ENCODE measurements around the gene RASSF1. TPM values are rescaled to one million over a fixed set of nuclear protein-coding genes. Genes with fewer than 3 reads are reported as not detected.

The RASSF1 gene
- total and polyA plus RNA-seq, 2 of the 13 experiments (the other 11 are each of a cell fraction or from before 2014, with no cell fraction given) = 10.2 to 27.5 TPM

- TF ChIP-seq EP300 (IDR thresholded peaks at IDR 0.05; ENCODE audit: low read depth in 2 of 2, low read length in 2 of 2) = peak in 1 of 2 experiments; percentile 64; a peak in 1 of 4 replicates
- no peak for TF ChIP-seq EP300 (CRISPR knock-in tag; IDR thresholded peaks at IDR 0.05; ENCODE audit: borderline replicate concordance)
- TF ChIP-seq CREB1 (IDR thresholded peaks at IDR 0.05) = no peak
- TF ChIP-seq CREB1 (CRISPR knock-in tag; IDR thresholded peaks at IDR 0.05) = peak; percentile 56; the same call in 1 of the 2 replicates
- TF ChIP-seq ZNF800 (CRISPR knock-in tag; IDR thresholded peaks at IDR 0.05) = 0 out of 2 replicates have a peak, but pooled peaks have one; percentile 10
- 0 out of 2 replicates have a peak, but pooled peaks have one; percentile 10 for TF ChIP-seq SIX1 (CRISPR knock-in tag; IDR thresholded peaks at IDR 0.05; ENCODE audit: borderline replicate concordance)
- TF ChIP-seq SYNCRIP (IDR thresholded peaks at IDR 0.05; ENCODE audit: insufficient read depth, low read depth, low read length) = no peak
- no peak for TF ChIP-seq KDM1A (CRISPR knock-in tag; IDR thresholded peaks at IDR 0.05)
- TF ChIP-seq ZNF460 (CRISPR knock-in tag; IDR thresholded peaks at IDR 0.05; ENCODE audit: borderline replicate concordance) = no peak; the same call in 1 of the 2 replicates
- TF ChIP-seq ZSCAN20 (CRISPR knock-in tag; IDR thresholded peaks at IDR 0.05; ENCODE audit: borderline replicate concordance) = peak; percentile 52; the same call in 1 of the 2 replicates
- TF ChIP-seq TFAP4 (IDR thresholded peaks at IDR 0.05; ENCODE audit: borderline replicate concordance, low read depth) = 0 out of 2 replicates have a peak, but pooled peaks have one; percentile 15
- TF ChIP-seq FUBP1 (CRISPR knock-in tag; IDR thresholded peaks at IDR 0.05; ENCODE audit: borderline replicate concordance) = no peak
- no peak for TF ChIP-seq ZNF720 (CRISPR knock-in tag; IDR thresholded peaks at IDR 0.05)
- TF ChIP-seq MXD1 (CRISPR knock-in tag; IDR thresholded peaks at IDR 0.05) = 0 out of 2 replicates have a peak, but pooled peaks have one; percentile 8
- TF ChIP-seq HNRNPK (IDR thresholded peaks at IDR 0.05; ENCODE audit: low read depth, low read length, poor library complexity, severe bottlenecking) = peak; percentile 42
- no peak for TF ChIP-seq SP1 (IDR thresholded peaks at IDR 0.05)
- peak; percentile 83; the same call in 1 of the 2 replicates for TF ChIP-seq SP1 (CRISPR knock-in tag; IDR thresholded peaks at IDR 0.05)
- no peak for TF ChIP-seq ZNF207 (IDR thresholded peaks at IDR 0.05; ENCODE audit: borderline replicate concordance)
- TF ChIP-seq ZNF329 (CRISPR knock-in tag; IDR thresholded peaks at IDR 0.05; ENCODE audit: low read depth) = no peak
- 0 out of 2 replicates have a peak, but pooled peaks have one; percentile 30 for TF ChIP-seq ZNF317 (CRISPR knock-in tag; IDR thresholded peaks at IDR 0.05)
- no peak for TF ChIP-seq HHEX (CRISPR knock-in tag; IDR thresholded peaks at IDR 0.05)
- 0 out of 2 replicates have a peak, but pooled peaks have one; percentile 34 for TF ChIP-seq ZNF7 (CRISPR knock-in tag; IDR thresholded peaks at IDR 0.05)
These were observed 19.1 kb downstream of the RASSF1 start (continued) for GRCh38 chr3:50321336-50322114.
